Measurements from ENCODE around the gene STX8.
A peak's percentile ranks its signal among the peaks of the same experiment; 100 is the strongest.
"Not testable (repeated sequence)": the region's sequence is repeated elsewhere in the genome, so short reads cannot be mapped to it uniquely, and the experiment has no call there.

STX8 gene

DNA sequence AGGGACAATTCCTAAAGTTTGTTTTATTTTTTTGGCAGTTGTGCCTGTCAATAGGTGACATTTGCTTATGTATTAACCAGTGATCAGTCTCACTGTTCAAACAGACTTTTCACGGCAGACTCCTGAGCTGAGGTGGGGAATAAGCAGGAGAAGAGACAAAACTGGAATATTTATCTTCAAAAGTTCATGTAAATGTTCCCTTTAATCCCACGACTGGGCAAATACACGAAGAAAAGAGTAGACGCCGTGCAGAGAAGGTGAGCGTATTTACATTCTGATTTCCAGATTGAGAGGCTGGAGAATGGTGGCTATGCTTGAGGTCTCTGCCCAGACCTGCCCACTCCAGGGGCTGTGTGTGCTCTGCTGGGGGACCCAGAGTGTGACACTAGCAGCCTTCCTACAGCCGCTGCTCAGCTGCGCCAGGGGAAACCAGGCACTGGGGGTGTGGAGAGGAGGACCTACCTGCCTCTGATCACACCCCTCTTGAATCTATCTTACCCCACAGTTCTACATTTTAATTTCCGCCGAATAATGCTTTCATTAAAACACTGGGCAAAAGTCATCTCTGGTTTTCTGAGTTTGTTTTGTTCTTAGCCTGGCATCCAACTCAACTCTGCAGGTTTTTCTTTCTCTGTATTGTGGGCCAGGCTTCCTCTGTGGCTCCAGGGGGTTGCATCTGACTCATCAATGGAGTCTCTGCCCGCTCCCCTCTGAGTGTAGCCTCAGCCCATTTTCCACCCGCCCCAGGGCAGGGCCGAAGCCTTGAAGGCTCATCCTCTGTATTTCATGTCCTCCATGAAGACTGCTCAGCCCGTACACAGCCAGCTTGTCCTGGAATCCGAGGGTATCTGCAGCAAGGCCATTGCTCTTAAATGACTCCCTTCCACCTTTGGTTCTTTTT, 317.3 kb downstream of the STX8 start:
- DNase-seq (ENCODE audit: low read depth), result no peak

DNA sequence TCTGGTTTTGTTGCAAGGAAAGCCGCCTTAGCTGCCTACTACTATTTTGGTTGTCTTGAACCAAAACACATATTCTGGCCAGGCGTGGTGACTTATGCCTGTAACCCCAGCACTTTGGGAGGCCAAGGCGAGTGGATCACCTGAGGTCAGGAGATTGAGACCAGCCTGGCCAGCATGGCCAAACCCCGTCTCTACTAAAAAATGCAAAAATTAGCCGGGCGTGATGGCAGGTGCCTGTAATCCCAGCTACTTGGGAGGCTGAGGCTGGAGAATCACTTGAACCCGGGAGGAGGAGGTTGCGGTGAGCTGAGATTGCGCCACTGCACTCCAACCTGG, 318.0 kb downstream of the STX8 start:
- DNase-seq (ENCODE audit: low read depth), result not testable (repeated sequence)

DNA sequence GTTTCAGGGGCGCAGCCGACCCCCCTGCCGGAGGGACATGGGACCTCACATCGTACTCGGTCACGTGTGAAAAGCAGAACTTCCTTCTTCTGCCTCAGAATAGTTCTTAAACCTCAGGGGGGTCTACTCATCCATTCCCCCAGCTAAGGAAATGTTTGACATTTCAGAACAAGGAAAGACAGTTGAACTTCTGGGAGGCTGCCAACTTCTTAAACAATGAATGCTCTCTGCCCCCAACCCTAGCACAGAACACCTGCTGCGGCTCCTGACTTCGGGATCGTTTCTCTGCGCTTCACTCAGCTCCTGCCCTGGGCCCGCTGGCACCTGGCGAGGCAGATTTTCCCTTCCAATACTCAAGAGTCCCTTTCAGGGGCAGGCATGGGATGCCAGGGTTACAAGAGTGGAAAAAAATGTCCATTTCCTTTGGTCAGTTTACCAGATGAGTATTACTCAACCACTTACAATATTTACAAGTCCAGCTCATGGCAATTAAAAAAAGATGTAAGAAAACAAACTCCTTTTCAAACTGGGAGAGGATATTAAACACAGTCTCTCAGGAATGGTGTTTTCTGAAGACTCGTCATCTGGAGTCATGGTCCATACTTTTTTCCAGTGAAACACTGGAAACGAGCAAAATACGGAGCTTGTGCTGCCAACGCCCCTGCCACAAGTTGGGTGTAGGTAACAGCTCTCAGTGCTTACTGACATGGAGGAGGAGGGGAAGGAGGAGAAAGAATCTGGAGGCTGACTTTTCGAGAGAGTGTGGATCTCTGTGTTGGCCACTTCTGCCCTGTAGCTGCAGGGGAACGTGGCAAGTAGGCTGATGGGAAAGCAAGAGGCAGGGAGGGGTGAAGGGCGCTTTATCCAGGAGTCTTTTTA, 318.6 kb downstream of the STX8 start:
- no peak for DNase-seq (ENCODE audit: low read depth)

DNA sequence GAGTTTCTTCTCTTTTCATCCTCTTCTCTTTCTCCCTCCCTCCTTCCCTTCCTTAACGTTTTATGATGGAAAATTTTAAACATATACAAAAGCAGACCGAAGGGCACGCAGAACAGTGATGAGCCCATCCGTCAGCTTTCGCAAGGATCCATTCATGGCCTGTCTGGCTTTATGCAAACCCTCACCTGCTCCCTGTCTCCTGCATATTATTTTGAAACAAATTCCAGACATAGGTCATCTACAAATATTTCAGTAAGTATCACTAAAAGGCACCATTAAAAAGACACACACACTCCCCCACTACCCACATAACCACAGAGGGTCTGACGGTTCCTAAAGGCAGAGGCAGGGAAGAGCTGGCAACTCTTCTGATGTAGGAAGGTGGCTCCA, 319.3 kb downstream of the STX8 start:
- DNase-seq (ENCODE audit: low read depth), result no peak

DNA sequence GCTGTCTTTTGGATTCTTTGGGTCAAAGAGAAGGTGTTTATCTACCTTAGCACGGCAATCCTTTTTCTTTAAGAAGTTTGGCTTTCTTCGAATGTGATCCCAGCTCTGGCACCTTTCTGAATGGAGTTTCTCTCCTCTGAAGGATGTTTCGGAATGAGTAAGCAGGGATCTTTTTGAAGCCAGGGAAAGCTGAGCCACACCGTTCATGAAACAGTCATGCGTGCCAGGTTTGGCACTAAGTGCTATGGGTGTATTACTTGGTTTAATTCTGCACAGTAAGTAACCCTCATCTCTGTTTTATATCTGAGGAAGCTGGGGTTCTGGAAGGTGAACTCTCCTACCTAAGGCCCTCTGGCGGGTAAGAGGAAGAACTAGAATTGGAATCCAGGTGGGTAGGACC, 319.8 kb downstream of the STX8 start:
- no peak for DNase-seq (ENCODE audit: low read depth)

DNA sequence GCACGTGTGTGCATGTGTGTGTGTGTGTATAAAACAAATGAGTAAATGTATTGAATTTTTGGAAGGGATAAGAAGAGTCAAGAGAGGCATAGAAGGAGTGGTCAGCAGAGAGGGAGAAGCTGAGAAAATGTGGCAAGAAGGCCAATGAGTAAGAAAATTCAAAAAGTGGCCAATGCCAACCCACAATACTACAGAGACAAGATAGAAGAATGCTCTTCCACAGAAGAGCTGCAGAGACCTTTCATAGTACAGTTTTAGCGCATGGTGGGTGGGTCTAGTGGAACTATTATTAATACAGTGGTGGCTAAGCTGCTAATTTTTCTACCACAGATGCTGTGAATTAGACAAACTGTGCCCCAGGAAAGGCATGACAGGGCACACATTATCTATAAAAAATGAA, 320.8 kb downstream of the STX8 start:
- DNase-seq (ENCODE audit: low read depth), result no peak

DNA sequence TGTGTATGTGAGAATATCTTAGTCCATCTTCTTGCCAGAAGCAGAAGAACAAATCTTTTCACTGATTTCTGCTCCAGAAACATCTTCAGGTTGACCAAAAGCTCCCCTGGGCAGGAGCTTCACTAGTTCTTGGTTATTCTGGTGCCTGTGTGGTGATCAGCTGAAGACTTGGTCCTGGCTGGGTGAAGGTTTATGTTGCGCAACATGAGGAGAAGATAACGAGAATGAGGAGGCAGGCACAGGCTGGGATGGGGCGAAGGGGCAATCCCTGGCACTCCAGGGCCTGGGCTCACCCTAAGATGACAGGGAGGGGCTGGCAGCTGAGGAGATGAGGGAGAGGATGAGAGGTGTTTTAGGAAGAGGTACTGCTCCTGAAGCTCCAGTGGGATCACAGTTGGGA, 322.3 kb downstream of the STX8 start:
- no peak for DNase-seq (ENCODE audit: low read depth)

DNA sequence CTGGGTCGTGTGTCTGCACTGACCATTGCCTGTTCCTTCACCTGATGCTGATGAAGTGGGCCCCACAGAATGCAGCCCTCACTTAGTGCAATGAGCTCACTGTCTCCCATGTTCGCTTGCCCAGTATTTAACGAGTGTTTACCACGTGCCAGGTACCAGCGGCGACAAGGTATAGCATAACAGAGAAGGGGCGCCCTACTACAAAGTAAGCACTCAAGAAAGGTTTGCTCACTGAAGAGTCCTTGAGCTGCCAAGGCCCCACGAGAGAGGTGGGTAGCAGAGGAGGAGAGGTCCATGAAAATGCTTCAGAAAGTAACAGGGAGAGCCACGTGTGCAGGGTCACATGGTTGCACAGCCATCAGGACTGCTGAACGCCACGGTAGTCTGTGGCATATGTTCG, 324.3 kb downstream of the STX8 start:
- DNase-seq (ENCODE audit: low read depth), result no peak

DNA sequence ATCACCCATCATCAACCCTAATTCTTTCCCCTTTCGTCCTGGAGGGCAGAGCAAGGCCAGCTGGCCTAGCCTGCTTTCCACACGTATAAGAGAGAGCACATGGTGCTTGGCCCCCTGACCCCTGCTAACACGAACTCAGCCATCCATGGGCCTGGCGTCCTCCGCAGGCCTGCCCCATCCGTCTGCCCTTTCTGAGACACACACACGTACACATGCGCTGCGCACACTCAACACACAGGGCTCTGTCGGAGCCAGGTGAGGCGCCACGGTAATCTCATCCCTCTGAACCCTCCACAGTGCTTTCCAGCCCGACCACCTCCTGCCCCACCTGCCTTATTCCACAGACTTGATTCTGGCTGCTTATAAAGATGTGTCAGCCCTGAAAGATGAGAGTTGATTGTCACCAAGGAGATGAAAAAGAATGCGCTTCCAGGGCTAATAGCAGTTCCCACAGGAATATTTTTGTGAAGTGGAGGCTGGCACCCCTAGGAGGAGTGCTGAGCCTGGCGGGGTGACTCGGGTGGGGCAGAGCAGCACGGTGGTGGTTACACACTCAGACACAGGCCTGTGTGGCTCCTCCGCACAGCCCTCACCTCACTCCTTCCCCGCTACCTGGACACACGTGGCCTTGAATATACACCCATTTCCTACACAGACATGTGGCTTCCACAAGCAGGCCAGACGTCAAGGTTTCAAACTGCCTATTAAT, 326.2 kb downstream of the STX8 start:
- DNase-seq (ENCODE audit: low read depth), result no peak

DNA sequence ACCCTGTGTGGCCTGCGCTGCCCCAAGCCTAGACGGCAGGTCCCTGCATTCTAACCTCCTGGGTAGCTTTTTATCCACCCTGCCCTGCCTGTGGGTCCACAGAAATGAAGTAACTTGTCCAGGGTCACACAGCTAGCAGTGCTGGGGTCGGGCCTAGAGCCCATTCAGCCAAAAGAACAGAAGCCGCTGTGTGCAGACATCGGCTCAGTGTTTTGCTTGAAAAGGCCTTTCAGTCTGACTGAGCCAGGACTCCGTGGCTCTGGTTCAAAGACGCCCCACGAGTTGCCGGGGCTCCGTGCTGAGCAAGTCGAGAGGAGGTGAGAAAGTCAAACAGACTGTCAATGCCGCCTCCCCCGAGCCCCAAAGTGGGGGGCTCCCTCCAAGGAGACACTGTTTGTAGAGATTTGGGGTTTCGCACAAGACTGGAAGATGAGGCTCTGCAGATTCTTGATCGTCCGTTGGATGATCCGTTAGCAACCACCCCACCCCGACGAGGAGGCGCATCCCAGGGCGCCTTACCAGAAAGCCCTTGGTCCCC, 328.1 kb downstream of the STX8 start:
- no peak for DNase-seq (ENCODE audit: low read depth)

DNA sequence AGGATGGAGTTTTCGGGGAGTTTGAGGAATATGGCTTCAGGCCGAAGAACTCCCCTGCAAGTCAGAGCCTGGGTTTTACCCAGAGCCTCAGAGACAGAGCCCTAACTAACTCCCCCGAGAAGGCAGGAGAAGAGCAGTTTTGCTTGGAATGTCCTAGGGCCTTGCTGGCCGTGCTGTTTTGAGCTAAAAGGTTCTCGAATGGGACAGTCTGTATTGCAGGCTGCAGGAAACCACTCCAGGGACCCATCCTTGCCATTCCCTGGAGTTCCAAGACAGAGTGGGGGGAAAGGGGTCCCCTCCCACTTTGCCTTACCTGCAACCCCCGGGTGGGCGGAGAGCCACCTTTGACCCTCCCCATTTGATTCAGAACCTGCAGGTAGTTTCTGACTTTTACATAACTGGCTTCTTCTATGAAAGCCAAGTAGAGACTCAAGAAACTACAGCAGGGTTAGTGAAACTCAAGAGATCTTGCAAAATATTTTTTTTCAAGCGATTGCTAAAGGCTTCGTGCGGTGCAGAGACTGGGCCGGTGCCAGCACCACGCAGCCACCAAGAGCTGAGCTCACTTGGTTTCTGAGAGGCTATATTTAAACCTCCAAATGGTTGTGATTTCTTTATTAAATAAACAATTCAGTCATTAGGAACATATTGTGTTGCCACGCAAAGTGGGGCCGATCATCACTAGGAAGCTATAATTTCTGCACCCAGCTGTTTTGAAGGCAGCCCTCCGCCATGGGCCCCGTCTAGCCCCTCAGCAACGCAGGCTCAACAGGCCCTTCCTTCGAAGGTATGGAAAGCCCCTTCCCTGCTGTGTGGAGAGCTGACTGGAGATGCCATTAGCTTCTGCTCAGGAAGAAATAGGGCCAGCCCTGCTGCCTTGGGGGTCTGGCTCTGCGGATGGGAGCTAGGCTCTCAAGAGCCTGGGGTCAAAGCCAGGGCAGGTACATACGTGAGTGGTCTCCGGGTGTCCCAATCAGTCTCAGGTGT, 331.3 kb downstream of the STX8 start:
- DNase-seq (ENCODE audit: low read depth), result no peak

DNA sequence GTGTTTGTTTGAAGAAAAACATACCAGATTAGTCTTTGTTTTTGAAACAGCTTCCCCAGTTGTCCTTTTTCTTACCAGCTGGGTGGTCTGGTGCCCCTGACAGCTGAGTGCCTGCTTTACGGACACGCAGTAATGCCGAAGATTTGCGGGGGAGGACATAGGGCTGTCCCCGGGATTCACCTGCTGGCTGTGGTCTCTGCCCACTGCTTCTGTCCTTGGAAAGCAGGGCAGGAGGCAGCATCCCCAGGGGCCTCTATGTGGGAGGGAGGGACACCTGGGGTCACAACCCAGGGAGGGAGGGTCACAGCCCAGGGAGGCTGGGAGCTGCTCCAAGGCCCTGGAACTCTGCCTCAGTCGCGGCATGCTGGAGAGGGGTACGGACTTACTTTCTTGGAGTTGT, 332.6 kb downstream of the STX8 start:
- no peak for DNase-seq (ENCODE audit: low read depth)

DNA sequence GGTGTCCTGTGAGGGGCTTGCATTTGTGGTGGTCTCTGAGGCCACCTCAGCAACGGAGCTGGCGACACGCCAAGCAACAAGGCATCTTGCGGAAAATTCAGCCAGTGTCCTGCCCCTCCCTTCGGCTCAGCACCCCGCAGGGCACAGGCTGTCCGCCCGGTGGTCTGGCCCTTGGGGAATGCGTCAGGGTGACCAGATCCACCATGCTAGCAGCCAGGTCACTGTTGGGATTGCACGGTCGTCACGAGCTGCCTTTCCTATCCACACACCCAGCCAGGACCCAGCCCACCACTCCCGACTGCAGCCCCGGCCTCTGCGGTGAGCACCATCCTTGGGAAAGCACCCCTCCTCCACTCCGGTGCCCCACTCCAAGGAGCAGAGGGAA, 333.1 kb downstream of the STX8 start:
- DNase-seq (ENCODE audit: low read depth), result no peak

DNA sequence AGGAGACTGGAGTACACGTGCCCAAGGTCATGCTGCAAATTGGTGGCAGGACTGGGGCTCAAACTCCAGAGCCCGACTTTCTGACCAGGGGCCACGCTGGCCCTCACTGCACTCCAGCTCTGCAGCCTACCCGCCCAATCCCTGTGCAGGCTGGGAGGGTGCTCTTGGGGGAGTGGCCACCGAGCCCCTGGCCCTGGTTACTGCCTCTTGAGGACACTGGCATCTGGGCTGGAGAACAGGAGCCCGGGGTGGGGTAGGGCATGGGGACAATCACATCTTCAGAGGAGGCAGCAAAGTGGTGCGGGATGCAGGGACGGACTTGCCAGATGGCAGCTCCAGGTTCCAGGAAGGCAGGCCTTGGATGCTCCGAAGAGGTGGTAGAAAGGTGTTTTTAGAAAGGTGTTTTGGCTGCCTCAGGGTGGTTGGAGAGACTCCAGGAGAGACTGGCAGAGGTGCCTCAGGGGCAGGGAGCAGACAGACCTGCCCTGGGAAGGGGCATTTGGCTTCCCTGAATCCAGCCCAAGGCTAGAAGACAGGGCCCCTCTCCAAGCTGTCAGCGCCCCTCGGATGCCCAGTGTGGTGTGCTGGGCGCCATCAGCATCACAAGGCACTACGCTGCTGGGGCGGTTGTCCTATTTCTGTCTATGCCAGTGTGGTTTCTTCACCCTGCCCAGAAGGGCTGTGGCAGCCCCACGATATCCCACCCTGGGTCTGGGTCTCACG, 333.7 kb downstream of the STX8 start:
- no peak for DNase-seq (ENCODE audit: low read depth)

DNA sequence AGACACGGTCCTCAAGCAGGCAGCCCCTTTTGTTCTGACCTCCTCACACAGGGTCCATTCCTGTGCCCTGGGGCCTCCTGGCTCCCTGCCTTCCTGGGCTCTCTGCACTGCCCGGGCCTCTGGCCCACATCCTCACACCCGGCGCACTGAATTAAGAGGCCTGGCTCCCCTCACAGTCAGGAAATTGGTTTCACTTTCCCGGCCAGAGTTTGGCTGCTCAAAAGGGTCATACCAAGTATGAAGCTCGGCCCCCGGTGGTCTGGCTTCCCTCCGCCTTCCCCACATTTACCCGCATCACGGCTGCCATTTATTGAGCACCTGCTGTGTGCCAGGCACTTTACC, 334.3 kb downstream of the STX8 start:
- DNase-seq (ENCODE audit: low read depth), result no peak

DNA sequence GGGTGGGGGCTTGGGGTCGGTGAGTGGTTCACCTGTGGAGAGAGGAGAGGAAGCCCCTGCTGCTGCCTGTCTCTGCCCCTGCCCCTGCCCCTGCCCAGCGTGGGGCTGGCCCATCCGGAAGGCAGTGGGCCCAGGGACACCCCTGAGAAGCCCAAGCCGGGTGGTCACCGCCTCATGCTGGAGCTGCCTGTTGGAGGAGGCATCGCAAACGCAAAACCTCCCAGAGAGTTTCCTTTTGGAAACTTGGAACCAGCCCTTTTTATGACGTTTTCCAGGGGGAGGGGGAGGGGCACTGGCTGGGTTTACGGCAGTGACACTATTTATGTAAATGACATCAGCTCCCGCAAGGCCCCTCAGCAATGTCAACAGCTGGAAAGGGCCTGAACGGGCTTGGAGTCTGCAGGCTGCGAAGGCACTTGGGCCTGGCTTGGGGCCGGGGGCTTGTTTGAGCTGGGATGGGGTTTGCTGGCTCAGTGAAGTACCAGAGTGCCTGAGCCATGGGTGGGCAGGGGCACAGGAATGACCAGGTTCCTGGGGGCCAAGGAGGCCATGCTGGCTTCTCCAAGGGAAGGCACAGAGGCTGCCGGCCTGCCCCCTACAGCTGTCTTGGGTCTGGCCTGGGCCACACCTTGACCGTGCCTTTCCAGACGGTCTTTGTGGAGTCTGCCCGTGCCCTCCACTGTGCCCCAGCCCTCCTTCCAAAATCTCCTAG, 334.8 kb downstream of the STX8 start:
- DNase-seq (ENCODE audit: low read depth), result no peak

DNA sequence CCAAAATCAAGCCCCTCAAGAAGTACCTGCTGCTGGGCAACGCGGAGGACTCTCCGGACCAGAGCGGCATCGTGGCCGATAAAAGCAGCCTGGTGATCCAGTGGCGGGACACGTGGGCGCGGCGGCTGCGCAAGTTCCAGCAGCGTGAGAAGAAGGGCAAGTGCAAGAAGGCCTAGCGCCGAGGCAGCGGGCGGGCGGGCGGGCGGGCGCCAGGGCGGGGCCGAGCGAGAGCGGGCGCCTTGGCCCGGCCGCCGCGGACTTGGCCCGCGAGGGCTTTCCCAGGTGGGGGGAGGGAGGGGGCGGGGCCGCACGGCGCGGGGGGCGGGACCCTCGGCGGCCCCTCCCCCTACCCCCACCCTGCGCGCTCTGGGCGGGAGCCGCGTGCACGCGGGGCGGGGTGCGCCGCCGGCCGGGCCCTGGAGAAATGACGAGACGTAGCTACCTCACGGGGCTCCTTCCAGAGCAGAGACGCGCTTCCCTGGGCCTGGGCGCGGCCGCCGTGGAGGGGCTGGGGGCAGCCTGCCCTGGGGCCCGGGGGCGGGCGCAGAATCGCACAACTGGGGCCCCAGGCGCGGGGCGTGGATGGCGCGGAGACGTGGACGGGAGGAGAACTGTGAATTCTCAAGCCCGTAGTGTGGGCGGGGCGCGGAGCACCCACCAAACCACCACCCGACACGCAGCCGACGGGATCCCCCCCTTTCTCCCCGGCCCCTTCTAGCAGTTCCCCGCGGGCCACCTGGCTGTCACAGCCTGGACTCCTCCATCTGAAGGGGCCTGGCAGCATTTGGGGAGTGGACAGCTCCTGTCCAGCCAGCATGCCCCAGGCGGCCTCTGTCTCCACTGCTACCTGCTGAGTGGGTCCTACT, 335.6 kb downstream of the STX8 start:
- peak; percentile 35 for DNase-seq (ENCODE audit: low read depth)

DNA sequence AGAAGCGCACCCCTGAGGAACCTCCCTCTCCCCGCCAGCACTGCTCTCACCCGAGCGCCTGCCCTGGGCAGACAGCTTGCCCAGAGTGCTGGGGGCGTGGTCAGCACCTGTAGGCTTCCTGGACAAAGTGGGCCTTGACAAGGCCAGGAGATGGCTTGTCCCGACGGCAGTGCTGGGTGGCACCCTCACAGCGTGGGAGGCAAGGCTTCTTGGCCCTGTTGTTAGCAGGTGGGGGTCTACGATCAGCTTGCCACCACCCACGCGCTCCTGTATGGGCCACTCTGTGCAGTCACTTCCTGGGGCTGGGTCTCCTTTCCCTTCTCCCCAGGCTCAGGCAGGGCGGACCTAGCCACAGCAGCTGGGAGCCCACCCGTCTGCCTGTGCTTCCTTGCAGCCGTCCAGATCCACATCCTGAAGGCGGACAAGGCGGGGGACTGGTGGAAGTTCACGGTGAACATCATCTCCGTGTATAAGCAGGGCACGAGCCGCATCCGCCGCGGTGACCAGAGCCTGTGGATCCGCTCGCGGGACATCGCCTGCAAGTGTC, 336.3 kb downstream of the STX8 start:
- DNase-seq (ENCODE audit: low read depth), result no peak
